WI38 (cell line): ENCODE measurements around the gene LTC4S.
A peak's percentile ranks its signal among the peaks of the same experiment; 100 is the strongest.

Experiments
- H3K4me3 ChIP-seq: 2 replicates; pipeline ENCODE4 v1.5.1; 2011; ENCODE audit warnings: low read depth, mild to moderate bottlenecking, control low read depth, low read length
- CTCF ChIP-seq: IDR thresholded peaks from 2 replicates; pipeline ENCODE4 v1.5.1; 2012; ENCODE audit warnings: low read depth, mild to moderate bottlenecking, control low read depth, low read length

The LTC4S gene

GRCh38 chr5:179823937-179824744 lies 30.4 kb downstream of the LTC4S start:
- TF ChIP-seq CTCF, result no peak
- peak overlapping the region; percentile 35 for H3K4me3 ChIP-seq

- no peak overlapping the region for H3K4me3 ChIP-seq
- TF ChIP-seq CTCF, result no peak
Measured at GRCh38 chr5:179824745-179825112, 30.9 kb downstream of the LTC4S start.

DNA sequence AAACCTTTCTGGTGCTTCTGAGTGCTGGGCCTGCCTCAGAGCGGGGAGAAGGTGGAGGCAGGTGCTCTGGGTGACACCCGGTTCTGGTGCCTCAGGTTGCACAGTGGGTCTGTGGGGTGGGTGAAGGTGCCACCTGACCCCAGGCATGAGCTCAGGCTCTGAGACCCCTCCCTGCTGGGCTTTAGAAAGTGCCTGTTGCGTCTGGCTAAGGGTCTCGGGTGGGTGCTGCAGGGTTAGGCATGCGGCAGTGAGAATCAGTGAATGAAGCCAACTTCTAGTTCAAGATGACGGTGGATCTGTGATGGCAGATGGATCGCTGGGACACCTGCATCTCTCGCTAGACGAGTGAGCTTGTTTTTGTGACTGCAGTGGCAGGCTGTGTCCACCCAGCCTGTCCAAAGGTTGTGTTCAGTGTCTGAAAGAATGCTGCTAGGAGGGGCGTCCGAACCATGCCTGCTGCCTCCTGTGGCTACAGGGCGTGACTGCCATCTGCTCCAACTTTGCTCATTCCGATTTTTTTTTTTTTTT lies 31.9 kb downstream of the LTC4S start:
- H3K4me3 ChIP-seq, result no peak overlapping the region
- no peak for TF ChIP-seq CTCF

DNA sequence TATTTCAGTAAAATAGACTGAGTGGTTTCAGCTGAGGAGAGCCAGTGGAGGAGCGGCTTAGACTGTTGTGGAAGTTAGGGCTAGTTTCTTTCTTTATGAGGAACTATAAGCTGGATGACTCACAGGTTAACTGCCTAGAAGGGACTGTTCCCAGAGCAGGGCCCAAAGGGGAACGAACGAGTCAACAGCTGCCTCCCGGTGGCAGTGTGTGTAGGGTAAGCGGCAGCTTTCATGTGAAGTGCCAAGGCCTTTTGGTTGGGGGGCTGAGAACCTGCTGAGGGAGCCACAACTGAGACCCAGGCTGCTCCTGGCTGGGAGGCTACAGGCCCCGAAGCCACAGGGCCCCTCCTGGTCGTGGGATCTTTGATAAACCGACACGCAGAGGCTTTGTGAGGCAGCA lies 33.9 kb downstream of the LTC4S start:
- no peak overlapping the region for H3K4me3 ChIP-seq
- TF ChIP-seq CTCF, result no peak

DNA sequence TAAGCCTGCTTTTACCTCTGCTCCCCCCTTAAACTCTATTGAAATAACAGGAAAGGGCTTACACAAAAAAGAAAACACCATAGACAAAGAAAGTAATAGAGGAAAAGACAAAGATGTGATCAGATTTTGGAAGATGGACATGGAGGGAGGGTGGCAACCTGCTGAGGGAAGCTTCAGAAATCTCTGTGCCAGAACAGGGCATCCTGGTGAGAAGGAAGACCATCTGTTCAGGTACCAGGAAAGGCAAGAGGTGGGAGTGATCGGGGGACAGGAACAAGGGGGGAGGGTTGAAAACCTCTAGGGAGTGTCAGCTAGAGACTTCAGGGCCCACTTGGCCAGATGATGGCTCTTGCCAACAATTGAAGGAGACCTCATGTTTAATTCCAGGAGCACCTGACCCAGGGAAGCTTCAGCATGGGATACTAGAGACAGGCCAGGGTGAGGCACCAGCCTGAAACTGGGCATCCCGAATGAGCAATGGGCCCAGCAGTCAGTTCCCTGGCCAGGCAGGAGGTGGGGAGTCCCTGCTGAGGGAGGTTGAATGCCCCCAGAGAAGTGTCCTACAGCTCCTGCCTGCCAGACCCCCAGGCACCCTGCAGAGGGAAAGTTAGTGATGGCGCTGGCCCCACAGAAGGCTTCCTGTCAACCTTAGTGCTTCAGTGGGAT lies 35.1 kb downstream of the LTC4S start:
- no peak for TF ChIP-seq CTCF
- no peak overlapping the region for H3K4me3 ChIP-seq

DNA sequence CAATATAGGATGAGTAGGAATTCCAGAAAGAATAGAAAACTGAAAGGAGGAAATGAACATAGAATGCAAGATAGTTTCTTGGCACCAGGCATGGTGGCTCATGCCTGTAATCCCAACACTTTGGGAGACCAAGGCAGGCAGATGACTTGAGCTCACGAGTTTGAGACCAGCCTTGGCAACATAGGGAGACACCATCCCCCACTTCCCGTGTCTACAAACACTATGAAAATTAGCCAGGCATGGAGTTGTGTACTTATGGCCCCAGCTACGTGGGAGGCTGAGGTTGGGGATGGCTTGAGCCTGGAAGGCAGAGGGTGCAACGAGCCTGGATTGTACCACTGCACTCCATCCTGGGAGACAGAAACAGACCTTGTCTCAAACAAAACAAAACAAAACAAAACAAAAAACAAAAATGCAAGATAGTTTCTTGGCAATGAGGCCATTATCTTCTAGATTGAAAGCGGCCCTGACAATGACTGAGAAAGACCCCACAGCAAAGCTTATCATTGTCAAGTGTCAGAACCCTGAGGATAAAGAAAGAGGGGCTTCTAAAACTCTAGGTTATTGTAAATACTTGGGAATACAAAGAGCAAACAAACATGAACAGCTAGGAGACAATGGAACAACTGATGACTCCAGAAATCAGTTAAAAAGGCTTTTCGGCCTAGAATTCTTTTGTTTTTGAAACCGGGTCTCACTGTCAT lies 36.1 kb downstream of the LTC4S start:
- no peak for TF ChIP-seq CTCF
- H3K4me3 ChIP-seq, result no peak overlapping the region
